ENCODE data around the gene FOSB. TPM values are rescaled to one million over a fixed set of nuclear protein-coding genes. Genes with fewer than 3 reads are reported as not detected.

FOSB gene
- total and polyA plus RNA-seq, 9 of the 15 experiments (the other 6 are each of a cell fraction or from before 2014, with no cell fraction given) = 0.11 to 2.7 (median 0.73) TPM

DNA sequence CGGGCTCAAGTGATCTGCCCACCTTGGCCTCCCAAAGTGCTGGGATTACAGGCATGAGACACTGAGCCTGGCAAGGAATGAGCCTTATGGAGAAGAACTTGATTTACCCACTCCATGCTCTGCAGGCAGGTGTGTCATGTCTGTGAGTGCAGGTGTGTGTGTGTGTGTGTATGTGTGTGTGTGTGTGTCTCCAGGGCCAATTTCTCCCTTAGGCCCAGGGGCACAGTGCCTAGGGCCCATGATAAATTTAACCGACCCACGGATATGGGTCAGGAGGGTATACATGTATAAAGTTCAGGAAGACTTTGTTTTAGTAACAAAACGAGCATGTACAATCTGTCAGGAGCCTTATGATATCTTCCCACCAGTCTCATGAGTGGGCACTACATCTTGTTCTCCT is 4.6 kb upstream of the FOSB start:
- Histone ChIP-seq H4K20me1 (replicated peaks; ENCODE audit: control insufficient read depth, insufficient read depth, low read length) (no peaks in the 10 kb centered on the region), H3K9ac (ENCODE audit: insufficient read depth in 1 of 2, low read depth in 2 of 2, low read length in 2 of 2) (no peak overlapping the region), H3K4me3 (no peak overlapping the region), H3K79me2 (ENCODE audit: control insufficient read depth, insufficient read depth, low read length) (no peaks in the 10 kb centered on the region), H3K27me3 (ENCODE audit: control insufficient read depth in 2 of 2, insufficient read depth in 2 of 2, low read length in 2 of 2) (no peaks in the 10 kb centered on the region), H3K4me1 (replicated peaks in 1 of 2; ENCODE audit: control insufficient read depth in 2 of 2, insufficient read depth in 2 of 2, low read length in 2 of 2) (peaks cover 9 to 18% of the 10 kb centered on the region in 2 experiments; a peak in 4 of 5 replicates), H3K9me3 (replicated peaks; ENCODE audit: control insufficient read depth, insufficient read depth, low read depth, low read length) (no peaks in the 10 kb centered on the region), H2AFZ (ENCODE audit: low read depth, low read length) (no peak overlapping the region), H3K36me3 (ENCODE audit: control insufficient read depth, insufficient read depth, low read length) (no peaks in the 10 kb centered on the region), H3K9me1 (ENCODE audit: control insufficient read depth, insufficient read depth, low read length) (no peaks in the 10 kb centered on the region), H3K27ac (ENCODE audit: extremely low read depth, low read depth, low read length) (no peak overlapping the region), H3K4me2 (ENCODE audit: insufficient read depth, low read length) (no peak overlapping the region)
- 46% methylated on average over 4 of the region's 4 CpGs for WGBS (ENCODE audit: insufficient coverage, low coverage, missing lambda C conversion rate)
- no peak for ATAC-seq
- ChIA-PET POLR2A (interaction anchor here (0.9 to 1.2 kb wide), 2 partner anchors 22 to 24 kb away, joined by 3 to 4 read pairs; no protein-coding TSS in a partner anchor), CTCF (ENCODE audit: low intra/inter-chr PET ratio) (no interaction called here)
- in situ Hi-C loops (cut with MboI) = no loop called here
- intact Hi-C loops (cut with micrococcal nuclease) = no loop called here
- FAIRE-seq = no peak
- TF ChIP-seq NFIX (CRISPR knock-in tag; IDR thresholded peaks at IDR 0.05; ENCODE audit: low read depth) (no peak), ZC3H8 (IDR thresholded peaks at IDR 0.05) (no peak), FOXM1 (IDR thresholded peaks at IDR 0.05; ENCODE audit: low read depth) (no peak), FOXM1 (CRISPR knock-in tag; IDR thresholded peaks at IDR 0.05; ENCODE audit: low read depth) (no peak)
- TF ChIP-seq, protein P1, sequence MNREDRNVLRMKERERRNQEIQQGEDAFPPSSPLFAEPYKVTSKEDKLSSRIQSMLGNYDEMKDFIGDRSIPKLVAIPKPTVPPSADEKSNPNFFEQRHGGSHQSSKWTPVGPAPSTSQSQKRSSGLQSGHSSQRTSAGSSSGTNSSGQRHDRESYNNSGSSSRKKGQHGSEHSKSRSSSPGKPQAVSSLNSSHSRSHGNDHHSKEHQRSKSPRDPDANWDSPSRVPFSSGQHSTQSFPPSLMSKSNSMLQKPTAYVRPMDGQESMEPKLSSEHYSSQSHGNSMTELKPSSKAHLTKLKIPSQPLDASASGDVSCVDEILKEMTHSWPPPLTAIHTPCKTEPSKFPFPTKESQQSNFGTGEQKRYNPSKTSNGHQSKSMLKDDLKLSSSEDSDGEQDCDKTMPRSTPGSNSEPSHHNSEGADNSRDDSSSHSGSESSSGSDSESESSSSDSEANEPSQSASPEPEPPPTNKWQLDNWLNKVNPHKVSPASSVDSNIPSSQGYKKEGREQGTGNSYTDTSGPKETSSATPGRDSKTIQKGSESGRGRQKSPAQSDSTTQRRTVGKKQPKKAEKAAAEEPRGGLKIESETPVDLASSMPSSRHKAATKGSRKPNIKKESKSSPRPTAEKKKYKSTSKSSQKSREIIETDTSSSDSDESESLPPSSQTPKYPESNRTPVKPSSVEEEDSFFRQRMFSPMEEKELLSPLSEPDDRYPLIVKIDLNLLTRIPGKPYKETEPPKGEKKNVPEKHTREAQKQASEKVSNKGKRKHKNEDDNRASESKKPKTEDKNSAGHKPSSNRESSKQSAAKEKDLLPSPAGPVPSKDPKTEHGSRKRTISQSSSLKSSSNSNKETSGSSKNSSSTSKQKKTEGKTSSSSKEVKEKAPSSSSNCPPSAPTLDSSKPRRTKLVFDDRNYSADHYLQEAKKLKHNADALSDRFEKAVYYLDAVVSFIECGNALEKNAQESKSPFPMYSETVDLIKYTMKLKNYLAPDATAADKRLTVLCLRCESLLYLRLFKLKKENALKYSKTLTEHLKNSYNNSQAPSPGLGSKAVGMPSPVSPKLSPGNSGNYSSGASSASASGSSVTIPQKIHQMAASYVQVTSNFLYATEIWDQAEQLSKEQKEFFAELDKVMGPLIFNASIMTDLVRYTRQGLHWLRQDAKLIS (CRISPR knock-in tag; IDR thresholded peaks at IDR 0.05) = no peak
- no peak for DNase-seq (ENCODE audit: extremely low read depth in 1 of 4, low spot score in 3 of 4)
- BruUV-seq (replicated peaks) = no TSS peak
